ENCODE results near the gene GZMM.

GRCh38 chr19:541699-542098, 2.2 kb upstream of the GZMM start:
- TF ChIP-seq CTCF (IDR thresholded peaks at IDR 0.05) (no peak), EZH2 (IDR thresholded peaks at IDR 0.05) (no peak)

Data from neural progenitor cell (in vitro differentiated cells).